Prostate gland (tissue), 2 donors: ENCODE data around the gene TP53RK.

Experiments
- POLR2A ChIP-seq: fragments of 450-650 bp; IDR thresholded peaks from one replicate; pipeline ENCODE4 v1.6.1; 2016; ENCODE audit warnings: antibody characterized with exemption, mild to moderate bottlenecking
- POLR2AphosphoS5 ChIP-seq: sonication (generic); formaldehyde crosslinking; IDR thresholded peaks from one replicate; pipeline ENCODE4 v1.6.1; 2017; ENCODE audit warnings: antibody characterized with exemption
- TF ChIP-seq, protein P1 (sequence below), 4 experiments: fragments of 200-600 bp in 2 of 4; fragments of 450-650 bp in 2 of 4; sonication (generic) in 2 of 4; IDR thresholded peaks; 1 replicate in 3 of 4; 2 replicates in 1 of 4; pipeline ENCODE4 v1.5.1; 2016 to 2019; ENCODE audit warnings: antibody characterized with exemption in 4 of 4, mild to moderate bottlenecking in 2 of 4, moderate library complexity in 2 of 4

DNA sequence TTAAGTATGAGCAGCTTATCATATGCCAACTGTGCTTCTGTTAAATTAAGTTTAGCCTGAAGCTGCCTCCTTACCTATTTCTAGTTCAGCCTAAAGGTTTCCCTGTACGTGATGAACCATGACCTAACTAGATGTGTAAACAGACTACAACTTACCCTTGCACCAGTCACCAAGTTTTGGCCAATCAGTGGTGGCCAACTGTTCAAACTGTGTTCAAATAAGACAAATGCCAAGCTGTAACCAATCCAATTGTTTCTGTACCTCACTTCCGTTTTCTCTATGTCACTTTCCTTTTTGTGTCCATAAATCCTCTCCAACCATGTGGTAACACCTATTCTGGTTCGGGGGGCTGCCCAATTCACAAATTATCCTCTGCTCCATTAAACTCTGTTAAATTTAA is 14.2 kb upstream of the TP53RK start:
- TF ChIP-seq, protein P1, sequence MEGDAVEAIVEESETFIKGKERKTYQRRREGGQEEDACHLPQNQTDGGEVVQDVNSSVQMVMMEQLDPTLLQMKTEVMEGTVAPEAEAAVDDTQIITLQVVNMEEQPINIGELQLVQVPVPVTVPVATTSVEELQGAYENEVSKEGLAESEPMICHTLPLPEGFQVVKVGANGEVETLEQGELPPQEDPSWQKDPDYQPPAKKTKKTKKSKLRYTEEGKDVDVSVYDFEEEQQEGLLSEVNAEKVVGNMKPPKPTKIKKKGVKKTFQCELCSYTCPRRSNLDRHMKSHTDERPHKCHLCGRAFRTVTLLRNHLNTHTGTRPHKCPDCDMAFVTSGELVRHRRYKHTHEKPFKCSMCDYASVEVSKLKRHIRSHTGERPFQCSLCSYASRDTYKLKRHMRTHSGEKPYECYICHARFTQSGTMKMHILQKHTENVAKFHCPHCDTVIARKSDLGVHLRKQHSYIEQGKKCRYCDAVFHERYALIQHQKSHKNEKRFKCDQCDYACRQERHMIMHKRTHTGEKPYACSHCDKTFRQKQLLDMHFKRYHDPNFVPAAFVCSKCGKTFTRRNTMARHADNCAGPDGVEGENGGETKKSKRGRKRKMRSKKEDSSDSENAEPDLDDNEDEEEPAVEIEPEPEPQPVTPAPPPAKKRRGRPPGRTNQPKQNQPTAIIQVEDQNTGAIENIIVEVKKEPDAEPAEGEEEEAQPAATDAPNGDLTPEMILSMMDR (IDR thresholded peaks at IDR 0.05), result no peak
- TF ChIP-seq POLR2A (no peak), POLR2AphosphoS5 (no peak)
